IPS-18c (cell line): ENCODE results near the gene PAK5.

Experiments used
- H3K4me3 ChIP-seq: 2 replicates; pipeline ENCODE4 v1.7.0; 2013; ENCODE audit warnings: low read depth, mild to moderate bottlenecking, low read length, moderate library complexity; ENCODE audit not compliant: insufficient read depth
- H3K9me3 ChIP-seq: one replicate; pipeline ENCODE4 v1.6.1; 2013; ENCODE audit warnings: mild to moderate bottlenecking, low read length, moderate library complexity; ENCODE audit not compliant: control insufficient read depth, insufficient read depth

The PAK5 gene

DNA sequence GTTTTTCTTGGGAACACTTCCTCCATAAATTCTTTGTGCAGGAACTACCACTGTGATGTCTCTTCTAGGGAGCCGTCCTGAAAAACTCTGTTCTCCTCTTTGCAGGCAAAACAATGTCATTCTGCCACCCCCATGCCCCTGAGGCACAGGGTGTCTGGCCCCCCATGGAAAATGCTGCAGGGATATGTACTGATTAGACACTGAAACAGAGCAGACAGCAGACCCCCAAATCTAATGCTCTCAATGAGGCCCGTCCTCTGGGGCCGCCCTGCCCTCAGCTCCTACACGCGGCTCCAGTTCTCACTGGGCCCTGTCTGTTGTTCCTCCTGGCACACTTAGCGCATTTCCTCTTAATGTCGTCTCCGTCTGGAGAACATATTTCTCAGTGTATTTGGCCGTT, 227.0 kb downstream of the PAK5 start:
- Histone ChIP-seq H3K4me3 (no peak overlapping the region), H3K9me3 (no peaks in the 10 kb centered on the region)

- no peaks in the 10 kb centered on the region for H3K9me3 ChIP-seq
- H3K4me3 ChIP-seq = no peak overlapping the region
Measured at GRCh38 chr20:9610665-9611064, 228.2 kb downstream of the PAK5 start.

DNA sequence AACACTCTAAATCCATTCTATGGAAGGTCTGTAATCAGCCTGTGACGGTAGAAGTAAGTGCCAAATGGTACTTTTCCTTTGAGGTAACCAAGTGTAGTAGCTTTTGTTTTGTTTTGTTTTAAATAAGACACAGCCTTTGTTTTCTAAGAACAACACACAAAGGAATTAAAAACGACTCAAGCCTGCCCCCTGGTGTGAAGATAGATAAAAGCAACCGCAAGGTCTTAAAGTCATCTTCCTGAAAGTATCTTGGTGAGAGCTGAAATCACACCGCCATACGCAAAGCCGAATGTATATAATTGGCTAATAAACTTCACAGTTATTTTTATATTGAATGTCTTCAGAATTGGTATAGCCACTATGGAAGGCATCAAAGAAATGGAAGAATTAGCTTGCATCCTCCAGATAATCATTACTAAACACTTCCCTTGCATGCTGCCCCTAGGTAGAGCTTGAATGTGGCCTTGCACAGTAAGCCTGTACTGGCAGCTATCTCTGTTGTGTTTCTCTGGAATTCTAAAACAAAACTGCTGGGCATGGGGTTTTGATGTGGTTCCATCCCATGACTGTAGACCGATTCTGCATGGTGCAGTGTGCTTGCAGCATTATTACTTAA, 228.9 kb downstream of the PAK5 start:
- Histone ChIP-seq H3K9me3 (no peaks in the 10 kb centered on the region), H3K4me3 (no peak overlapping the region)

GRCh38 chr20:9608639-9609340, 230.1 kb downstream of the PAK5 start:
- Histone ChIP-seq H3K9me3 (no peaks in the 10 kb centered on the region), H3K4me3 (no peak overlapping the region)

DNA sequence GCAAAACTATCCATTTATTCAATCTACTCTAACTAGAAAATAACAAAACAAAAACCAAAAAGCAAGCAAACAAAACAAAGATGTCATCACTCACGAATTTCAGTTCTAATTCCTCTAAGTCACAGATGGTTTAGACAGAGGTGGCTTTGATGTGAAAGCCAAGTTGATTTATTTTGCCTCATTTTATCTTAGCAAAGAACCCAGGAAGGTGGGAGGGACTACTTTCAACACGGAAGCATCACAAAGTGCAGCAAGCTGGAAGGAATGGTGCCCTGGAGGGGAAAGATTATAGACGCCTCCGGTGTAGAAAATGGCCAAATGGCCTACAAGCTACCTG, 236.1 kb downstream of the PAK5 start:
- no peak overlapping the region for H3K4me3 ChIP-seq
- H3K9me3 ChIP-seq = no peaks in the 10 kb centered on the region

- no peak overlapping the region for H3K4me3 ChIP-seq
- H3K9me3 ChIP-seq = no peaks in the 10 kb centered on the region
Measured at GRCh38 chr20:9600562-9600961, 238.3 kb downstream of the PAK5 start.

GRCh38 chr20:9597547-9597946, 241.3 kb downstream of the PAK5 start:
- Histone ChIP-seq H3K9me3 (no peaks in the 10 kb centered on the region), H3K4me3 (no peak overlapping the region)

DNA sequence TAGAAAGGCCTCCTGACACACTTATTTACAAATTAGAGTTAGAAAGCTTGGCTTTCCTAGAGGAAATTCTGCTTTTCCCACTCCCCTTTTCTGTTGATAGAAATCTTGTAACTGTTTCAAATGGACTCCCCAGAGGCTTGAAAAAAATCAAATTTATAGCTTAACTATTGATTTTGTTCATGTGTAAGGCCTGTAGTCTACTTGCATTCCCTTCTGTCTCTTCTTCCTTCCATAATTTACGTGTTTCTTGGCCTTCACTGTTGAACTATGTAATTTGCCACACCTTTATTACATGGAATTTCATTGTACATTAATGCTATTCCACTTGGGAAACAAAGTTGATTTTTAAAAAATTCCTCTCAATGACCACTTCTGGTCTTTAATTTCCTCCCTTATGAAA, 243.1 kb downstream of the PAK5 start:
- H3K4me3 ChIP-seq = no peak overlapping the region
- H3K9me3 ChIP-seq = no peaks in the 10 kb centered on the region

DNA sequence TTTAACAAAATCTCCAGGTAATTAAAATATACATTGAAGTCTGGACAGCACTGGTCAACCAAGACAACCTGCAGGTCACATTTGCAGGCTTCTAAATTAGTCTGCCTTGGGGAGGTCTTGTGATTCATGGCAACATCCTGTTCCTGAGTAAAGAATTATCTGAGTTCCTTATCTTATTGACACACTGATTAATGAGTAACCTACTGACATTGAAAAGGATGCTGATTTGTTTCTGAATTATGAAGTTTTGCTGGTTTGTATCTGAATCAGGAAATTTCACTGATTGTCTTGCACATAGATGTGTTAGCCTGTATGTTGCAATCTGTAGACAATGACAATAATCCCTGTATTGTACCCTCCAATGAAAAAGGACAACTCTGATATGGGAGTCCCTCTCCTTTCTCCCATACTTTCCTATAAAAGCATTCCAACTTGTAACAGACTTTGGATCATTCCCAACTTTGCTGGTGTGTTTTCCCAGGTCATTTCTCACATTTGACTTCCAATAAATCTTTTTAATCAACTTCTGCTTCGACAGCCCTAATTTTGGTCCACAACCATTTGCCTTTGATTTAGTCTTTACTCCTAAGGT, 244.5 kb downstream of the PAK5 start:
- H3K9me3 ChIP-seq = no peaks in the 10 kb centered on the region
- H3K4me3 ChIP-seq = no peak overlapping the region

DNA sequence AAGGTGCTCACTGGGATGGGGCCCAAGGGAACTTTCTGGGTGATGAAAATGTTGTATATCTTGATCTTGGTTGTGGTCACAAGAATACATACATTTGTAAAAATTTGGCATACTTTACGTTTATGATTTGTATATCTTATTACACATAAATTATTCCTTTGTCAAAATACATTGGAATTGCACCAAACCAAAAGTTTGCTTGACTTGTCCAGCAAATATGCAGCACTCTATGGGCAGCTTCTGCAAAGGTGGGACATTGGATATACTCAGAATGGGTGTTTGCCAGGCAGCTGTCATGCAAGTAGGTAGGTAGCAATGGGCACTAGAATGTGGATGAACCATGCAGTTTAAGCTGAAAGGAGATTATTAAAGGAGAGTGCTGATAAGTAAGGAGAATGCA, 246.5 kb downstream of the PAK5 start:
- no peaks in the 10 kb centered on the region for H3K9me3 ChIP-seq
- H3K4me3 ChIP-seq = no peak overlapping the region

- H3K4me3 ChIP-seq = no peak overlapping the region
- H3K9me3 ChIP-seq = no peaks in the 10 kb centered on the region
Measured at GRCh38 chr20:9591080-9591479, 247.8 kb downstream of the PAK5 start.

GRCh38 chr20:9590189-9590588, 248.7 kb downstream of the PAK5 start:
- H3K9me3 ChIP-seq = no peaks in the 10 kb centered on the region

DNA sequence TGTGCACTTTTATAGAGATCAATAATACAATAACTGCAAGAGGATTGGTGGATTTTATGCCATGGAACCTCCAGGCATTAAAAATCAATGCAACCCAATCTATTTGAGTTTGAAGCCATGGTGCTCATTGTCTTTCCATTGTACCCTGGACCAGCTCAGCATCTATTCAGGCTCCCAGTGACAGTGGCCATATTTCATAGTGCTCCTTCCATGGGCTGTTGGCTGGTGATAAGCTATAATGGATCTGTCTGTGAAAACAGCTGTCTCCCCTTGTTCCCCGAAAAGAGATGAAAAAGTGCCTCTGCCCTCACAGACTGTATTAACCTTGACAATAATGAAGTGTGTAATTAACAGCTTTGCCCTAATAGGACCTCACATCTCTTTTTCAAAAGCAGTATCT, 250.2 kb downstream of the PAK5 start:
- Histone ChIP-seq H3K4me3 (no peak overlapping the region), H3K9me3 (no peaks in the 10 kb centered on the region)

More at GRCh38 chr20:9590189-9590588, 248.7 kb downstream of the PAK5 start:
- H3K4me3 ChIP-seq = no peak overlapping the region

- no peaks in the 10 kb centered on the region for H3K9me3 ChIP-seq
- H3K4me3 ChIP-seq = no peak overlapping the region
Measured at GRCh38 chr20:9583151-9583550, 255.7 kb downstream of the PAK5 start.

DNA sequence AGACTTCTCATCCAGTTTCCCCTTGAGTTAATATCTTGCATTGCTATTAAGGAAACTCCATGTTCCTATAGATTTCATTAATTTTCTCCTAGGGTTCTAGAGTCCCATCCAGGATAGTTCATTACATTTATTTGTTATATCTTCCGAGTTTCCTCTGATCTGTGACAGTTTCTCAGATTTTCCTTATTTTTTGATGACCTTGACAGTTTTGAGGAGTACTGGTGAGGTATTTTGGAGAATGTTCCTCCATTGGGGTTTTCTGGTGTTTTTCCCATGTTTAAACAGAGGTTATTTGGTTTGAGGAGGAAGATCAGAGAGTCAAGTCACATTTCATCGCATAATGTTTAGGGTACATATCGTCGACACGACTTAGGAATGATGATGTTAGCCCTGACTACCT, 256.7 kb downstream of the PAK5 start:
- Histone ChIP-seq H3K4me3 (no peak overlapping the region), H3K9me3 (no peaks in the 10 kb centered on the region)

DNA sequence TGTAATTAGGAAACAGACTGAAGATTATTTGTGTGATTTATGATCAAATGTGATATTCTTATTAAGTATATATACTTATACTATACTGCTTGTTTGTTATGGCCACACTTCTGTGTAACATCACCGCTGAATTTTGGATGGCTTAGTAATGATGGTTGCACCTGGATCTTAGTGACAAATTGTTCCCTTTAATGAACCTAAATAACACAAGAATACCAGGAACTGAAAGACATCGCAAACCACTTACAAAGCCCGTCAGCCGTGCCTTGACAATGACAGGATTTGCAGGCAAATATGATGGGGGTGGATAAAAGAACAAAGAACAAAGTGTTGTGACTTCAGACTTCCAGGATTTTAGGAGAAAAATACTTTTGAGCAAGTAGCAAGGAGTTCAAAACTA, 257.4 kb downstream of the PAK5 start:
- no peaks in the 10 kb centered on the region for H3K9me3 ChIP-seq
- H3K4me3 ChIP-seq = no peak overlapping the region

- H3K9me3 ChIP-seq = no peaks in the 10 kb centered on the region
- no peak overlapping the region for H3K4me3 ChIP-seq
Measured at GRCh38 chr20:9578594-9578993, 260.3 kb downstream of the PAK5 start.

DNA sequence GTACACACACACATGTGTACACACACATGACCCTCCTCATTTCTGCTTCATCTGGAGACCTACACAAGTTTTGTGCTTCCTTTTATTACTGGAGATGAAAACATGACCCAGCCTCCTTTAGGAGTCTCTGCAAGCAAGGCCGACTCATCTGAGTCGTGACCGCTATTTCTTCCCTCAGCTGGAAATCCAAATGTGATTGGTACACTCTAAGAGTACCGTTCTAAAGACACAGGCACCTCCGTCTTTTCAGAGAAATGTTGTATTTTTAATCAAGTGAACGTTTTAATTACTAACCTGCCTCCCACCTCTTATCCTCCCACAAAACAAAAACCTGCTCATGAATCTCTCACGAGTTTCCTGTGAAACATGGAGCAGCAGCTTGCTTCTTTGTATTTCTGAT, 261.5 kb downstream of the PAK5 start:
- Histone ChIP-seq H3K9me3 (no peaks in the 10 kb centered on the region), H3K4me3 (no peak overlapping the region)

DNA sequence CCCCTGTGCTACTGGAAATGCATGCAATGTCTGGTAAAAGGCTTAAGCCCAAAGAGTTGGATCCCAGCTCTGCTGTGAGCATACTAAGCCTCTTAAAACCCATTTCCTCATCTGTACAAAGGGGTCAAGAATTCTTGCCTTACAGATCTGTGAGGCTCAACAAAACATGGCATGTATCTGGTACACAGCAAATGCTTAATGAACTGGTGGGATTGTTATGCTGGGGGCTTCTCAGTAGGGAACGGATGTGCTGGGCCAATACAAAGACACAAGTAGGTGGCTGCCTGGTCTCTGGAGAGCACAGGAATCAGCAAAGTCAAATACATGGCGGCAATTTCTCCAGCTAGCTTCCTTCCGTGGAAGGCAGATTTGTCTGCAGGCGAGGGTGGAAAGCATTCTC, 262.2 kb downstream of the PAK5 start:
- no peak overlapping the region for H3K4me3 ChIP-seq
- H3K9me3 ChIP-seq = no peaks in the 10 kb centered on the region
